Naive thymus-derived CD4-positive, alpha-beta T cell (primary cell): ENCODE results near the gene ALPI. TPM values are rescaled to one million over a fixed set of nuclear protein-coding genes. Genes with fewer than 3 reads are reported as not detected.
"Not testable (repeated sequence)": the region's sequence is repeated elsewhere in the genome, so short reads cannot be mapped to it uniquely, and the experiment has no call there.

Experiments used
- ATAC-seq: fragments of 150-1000 bp; cut with Tn5 transposase; 2 replicates; pipeline ENCODE4 v1.10.0; 2021; ENCODE audit warnings: mild to moderate bottlenecking, moderate library complexity
- CTCF ChIA-PET: fragments of 350-600 bp; sonication (Branson Sonifier 250); formaldehyde crosslinking; loops from one replicate; lab custom pipeline; 2021; ENCODE audit warnings: antibody characterized with exemption; lab: Charles Lee
- POLR2A ChIA-PET: fragments of 350-600 bp; sonication (Branson Sonifier 250); formaldehyde crosslinking; loops from one replicate; lab custom pipeline; 2021; ENCODE audit warnings: antibody characterized with exemption, inconsistent platforms; lab: Charles Lee
- DNase-seq, 9 donors: peaks; one replicate each; pipeline versions ENCODE4 v3.0.0 to v3.0.0-alpha.2; 2020 to 2022; ENCODE audit warnings: mixed read lengths in 1 of 9
- H3K27ac ChIP-seq: one replicate; pipeline ENCODE4 v1.7.0; 2013; ENCODE audit warnings: mild to moderate bottlenecking, low read depth, low read length, moderate library complexity
- H3K27me3 ChIP-seq, 2 donors: one replicate each; pipeline ENCODE4 v1.7.0; 2013; ENCODE audit warnings: low read length in 2 of 2, mild to moderate bottlenecking in 2 of 2, moderate library complexity in 2 of 2; ENCODE audit not compliant: control insufficient read depth in 2 of 2, insufficient read depth in 2 of 2
- H3K36me3 ChIP-seq, 3 experiments: 1 replicate in 2 of 3; 2 replicates in 1 of 3; pipeline ENCODE4 v1.7.0; 2013; ENCODE audit warnings: low read length in 3 of 3, mild to moderate bottlenecking in 3 of 3, moderate library complexity in 1 of 3; ENCODE audit not compliant: insufficient read depth in 3 of 3, control insufficient read depth in 2 of 3
- H3K4me1 ChIP-seq, 2 donors: one replicate each; pipeline ENCODE4 v1.7.0; 2013; ENCODE audit warnings: low read length in 2 of 2, mild to moderate bottlenecking in 2 of 2, moderate library complexity in 1 of 2; ENCODE audit not compliant: control insufficient read depth in 2 of 2, insufficient read depth in 2 of 2
- H3K4me3 ChIP-seq: 2 replicates; pipeline ENCODE4 v1.7.0; 2013; ENCODE audit warnings: mild to moderate bottlenecking, low read length
- H3K9me3 ChIP-seq, 3 experiments: 1 replicate in 2 of 3; 2 replicates in 1 of 3; pipeline ENCODE4 v1.7.0; 2013; ENCODE audit warnings: low read length in 3 of 3; ENCODE audit not compliant: control insufficient read depth in 2 of 3
- H3K27ac Mint-ChIP-seq, 9 donors: one replicate each; pipeline ENCODE4 v1.8.0; 2020 to 2022; ENCODE audit warnings: mixed read lengths in 9 of 9, mild to moderate bottlenecking in 8 of 9, moderate library complexity in 5 of 9, inconsistent platforms in 2 of 9
- H3K27me3 Mint-ChIP-seq, 5 donors: one replicate each; pipeline ENCODE4 v1.8.0; 2021 to 2022; ENCODE audit warnings: mixed read lengths in 5 of 5, mild to moderate bottlenecking in 1 of 5
- H3K36me3 Mint-ChIP-seq, 5 donors: one replicate each; pipeline ENCODE4 v1.8.0; 2020 to 2022; ENCODE audit warnings: mixed read lengths in 5 of 5, mild to moderate bottlenecking in 3 of 5, inconsistent platforms in 1 of 5
- H3K4me1 Mint-ChIP-seq, 7 donors: one replicate each; pipeline ENCODE4 v1.8.0; 2020 to 2022; ENCODE audit warnings: mixed read lengths in 7 of 7, mild to moderate bottlenecking in 3 of 7, inconsistent platforms in 1 of 7
- H3K4me3 Mint-ChIP-seq, 10 donors: one replicate each; pipeline ENCODE4 v1.8.0; 2020 to 2022; ENCODE audit warnings: mild to moderate bottlenecking in 10 of 10, mixed read lengths in 10 of 10, moderate library complexity in 6 of 10, inconsistent platforms in 2 of 10
- H3K9me3 Mint-ChIP-seq, 11 donors: one replicate each; pipeline ENCODE4 v1.8.0; 2020 to 2022; ENCODE audit warnings: mixed read lengths in 11 of 11, mild to moderate bottlenecking in 4 of 11, inconsistent platforms in 1 of 11, moderate library complexity in 1 of 11
- intact Hi-C, 2 donors: fragments of 100-400 bp; cut with micrococcal nuclease; formaldehyde crosslinking; loops; one replicate each; pipeline ENCODE4 v1.15.1; 2023
- polyA plus RNA-seq, 2 donors: library from polyadenylated mRNA; unstranded; fragments of 300-500 nt; fragmentation: Illumina TruSeq; gene quantifications; one replicate each; pipeline ENCODE4 v1.2.3, GENCODE V29; 2021
- total RNA-seq, 6 experiments: library from RNA in 5 of 6; stranded (reverse) in 5 of 6; gene quantifications; 1 replicate in 5 of 6; 2 replicates in 1 of 6; pipeline ENCODE4 v1.2.3 and lab custom pipeline; 2021 to 2026

Gene ALPI
- total and polyA plus RNA-seq, 7 experiments from 2014 or later: not detected

DNA sequence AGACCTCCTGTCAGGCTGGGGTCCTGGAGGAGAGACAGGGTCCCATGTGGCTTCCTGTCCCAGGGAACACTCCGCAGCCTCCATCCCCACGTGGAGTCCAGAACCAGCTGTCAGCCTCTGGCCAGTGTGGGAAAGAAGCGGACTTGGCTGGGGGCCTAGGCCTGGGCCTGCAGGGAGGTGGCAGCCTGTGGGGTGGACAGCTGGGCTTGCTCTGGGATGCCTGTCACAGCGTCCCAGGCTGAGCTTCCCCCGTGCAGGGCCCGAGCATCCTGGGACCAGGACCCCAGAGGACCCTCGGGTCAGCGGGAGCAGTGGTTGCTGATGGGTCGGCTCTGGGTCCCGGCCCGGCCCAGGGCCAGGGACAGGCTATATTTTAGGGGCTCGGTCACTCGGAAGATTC is 13.5 kb upstream of the ALPI start:
- H3K9me3 ChIP-seq, H3K27ac ChIP-seq, H3K4me3 Mint-ChIP-seq, H3K27me3 Mint-ChIP-seq, H3K36me3 Mint-ChIP-seq, POLR2A ChIA-PET, H3K9me3 Mint-ChIP-seq, DNase-seq, H3K27me3 ChIP-seq, H3K4me3 ChIP-seq, ATAC-seq, H3K4me1 ChIP-seq, H3K36me3 ChIP-seq, H3K27ac Mint-ChIP-seq: not testable (repeated sequence)
- H3K4me1 Mint-ChIP-seq: peaks cover 0 to 12% (median 3%) of the 10 kb centered on the region in 7 donors
- intact Hi-C loops: loop anchor here (5.0 to 10.0 kb wide), 4 partner anchors 82 to 515 kb away; partner anchors contain the start of genes CHRND (in 1 of the 2), NPPC (in 1 of the 2) and PRSS56 (in 1 of the 2)
- CTCF ChIA-PET: interaction anchor here (0.7 kb wide), 1 partner anchor 536 kb away, joined by 3 read pairs; no protein-coding TSS in a partner anchor

DNA sequence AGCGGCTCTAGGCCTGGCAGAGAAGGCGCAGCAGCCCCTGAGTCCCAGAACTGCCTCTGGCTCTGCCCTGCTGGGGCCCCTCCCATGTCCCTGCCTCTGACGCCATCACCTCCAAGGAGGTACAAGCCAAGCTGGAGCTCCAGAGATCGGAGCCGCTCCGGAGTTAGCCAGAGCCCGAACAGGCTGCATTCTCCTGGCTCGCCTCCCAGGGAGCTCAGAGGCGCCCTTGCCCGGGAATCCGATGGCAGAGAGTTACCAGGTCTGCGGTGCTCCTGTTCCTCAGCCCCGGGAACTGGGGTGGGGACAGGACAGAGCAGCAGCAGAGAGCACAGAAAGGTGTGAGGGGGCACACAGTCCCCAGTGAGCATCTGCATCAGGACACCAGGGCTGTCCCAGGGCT is 12.9 kb upstream of the ALPI start:
- POLR2A ChIA-PET, H3K27me3 Mint-ChIP-seq, H3K27me3 ChIP-seq, H3K36me3 Mint-ChIP-seq, H3K4me1 ChIP-seq, CTCF ChIA-PET, H3K27ac Mint-ChIP-seq, H3K27ac ChIP-seq, H3K4me3 Mint-ChIP-seq, H3K4me3 ChIP-seq, DNase-seq, H3K9me3 Mint-ChIP-seq, ATAC-seq, H3K36me3 ChIP-seq, H3K9me3 ChIP-seq: not testable (repeated sequence)
- intact Hi-C loops: loop anchor here (5.0 to 10.0 kb wide), 4 partner anchors 82 to 516 kb away; partner anchors contain the start of genes CHRND (in 1 of the 2), NPPC (in 1 of the 2) and PRSS56 (in 1 of the 2)
- H3K4me1 Mint-ChIP-seq: peaks cover 0 to 12% (median 3%) of the 10 kb centered on the region in 7 donors

DNA sequence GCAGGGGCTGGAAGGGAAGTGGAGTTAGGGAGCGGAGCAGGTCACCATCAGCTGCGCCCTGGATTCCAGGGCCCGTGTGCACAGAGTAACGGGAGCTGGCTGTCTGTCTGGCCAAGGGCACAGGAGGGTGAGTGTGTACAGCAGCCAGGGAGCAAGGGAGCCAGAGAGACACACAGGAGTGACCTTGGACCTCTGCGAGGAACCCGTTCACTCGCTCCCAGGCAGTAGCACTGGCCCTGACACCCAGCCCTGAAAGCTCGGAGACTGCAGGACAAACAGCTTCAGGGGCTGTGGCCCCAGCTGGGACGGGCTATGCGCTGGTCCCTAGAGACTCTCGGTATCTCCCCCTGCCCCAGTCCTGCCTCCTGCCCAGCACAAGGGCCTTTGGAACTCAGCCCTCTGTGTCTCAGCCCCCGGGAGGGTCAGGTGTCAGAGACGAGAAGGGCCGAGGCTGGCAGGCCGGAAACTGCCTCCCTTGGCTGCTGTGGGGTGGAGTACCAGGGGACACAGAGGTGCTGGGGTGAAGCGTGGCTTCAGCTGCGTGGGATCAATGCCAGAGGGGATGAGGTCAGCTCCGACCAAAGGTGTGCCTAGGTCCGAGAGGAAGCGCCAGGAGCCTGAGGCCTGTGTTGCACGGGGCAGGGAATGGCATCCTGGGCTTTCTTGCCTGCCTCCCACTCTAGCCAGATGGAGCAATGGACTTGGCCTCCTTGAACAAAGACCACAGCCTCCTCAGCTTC is 12.1 kb upstream of the ALPI start:
- H3K27me3 ChIP-seq, H3K4me3 ChIP-seq, H3K9me3 ChIP-seq, POLR2A ChIA-PET, CTCF ChIA-PET, H3K9me3 Mint-ChIP-seq, H3K27me3 Mint-ChIP-seq, H3K36me3 Mint-ChIP-seq, H3K27ac Mint-ChIP-seq, H3K4me1 ChIP-seq, H3K4me3 Mint-ChIP-seq, ATAC-seq, H3K36me3 ChIP-seq, H3K27ac ChIP-seq, DNase-seq: not testable (repeated sequence)
- intact Hi-C loops: loop anchor here (1.0 to 10.0 kb wide), 5 partner anchors 81 to 538 kb away; partner anchors contain the start of genes CHRND (in 1 of the 2), NPPC (in 1 of the 2) and PRSS56 (in 1 of the 2)
- H3K4me1 Mint-ChIP-seq: peaks cover 0 to 12% (median 3%) of the 10 kb centered on the region in 7 donors

DNA sequence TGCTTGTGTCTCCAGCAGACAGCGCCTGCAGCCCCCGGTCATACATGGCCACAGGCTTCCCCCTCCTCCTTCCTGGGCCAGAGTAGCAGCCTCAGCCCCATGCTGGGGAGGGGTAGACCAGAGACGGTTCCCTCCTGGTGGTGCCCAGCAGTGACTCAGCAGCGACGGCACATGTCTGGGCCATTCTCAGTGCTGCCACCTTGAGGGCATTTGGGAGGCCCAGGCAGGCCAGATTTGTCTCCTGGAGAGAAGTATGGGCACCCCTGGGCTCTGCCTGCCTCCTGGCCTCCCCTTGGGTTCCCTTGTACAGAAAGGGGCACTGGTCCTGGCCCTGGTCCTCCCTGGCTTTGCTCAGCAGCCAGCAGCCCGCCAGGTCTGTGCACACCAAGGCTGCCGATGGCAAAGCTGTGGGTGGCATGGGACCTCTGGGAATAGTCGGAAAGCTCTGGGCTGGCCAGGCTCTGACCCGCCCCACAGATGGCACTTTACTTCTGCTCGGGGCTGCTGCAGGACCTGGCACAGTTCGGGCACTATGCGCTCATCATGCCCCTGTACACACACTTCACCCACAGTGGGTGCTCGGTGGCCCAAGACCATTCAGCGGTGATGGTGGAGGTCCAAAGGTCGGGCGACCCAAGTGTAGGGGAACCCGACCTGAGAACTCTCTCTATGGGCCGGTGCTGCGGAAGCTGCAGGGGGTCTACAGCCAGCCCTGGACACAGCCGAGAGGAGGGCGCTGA is 11.4 kb upstream of the ALPI start:
- intact Hi-C loops: loop anchor here (1.0 to 10.0 kb wide), 5 partner anchors 80 to 538 kb away; partner anchors contain the start of genes CHRND (in 1 of the 2), NPPC (in 1 of the 2) and PRSS56 (in 1 of the 2)
- DNase-seq (peak in 8 of 9 donors; percentile 17 to 68 (median 35)), ATAC-seq (peak; percentile 47)
- Mint-ChIP-seq H3K4me3 (no peak overlapping the region), H3K27ac (no peak overlapping the region), H3K27me3 (peaks cover 0 to 3% (median 0%) of the 10 kb centered on the region in 5 donors), H3K4me1 (peaks cover 0 to 12% (median 3%) of the 10 kb centered on the region in 7 donors), H3K9me3 (no peaks in the 10 kb centered on the region), H3K36me3 (no peaks in the 10 kb centered on the region)
- Histone ChIP-seq H3K27me3 (no peaks in the 10 kb centered on the region), H3K36me3 (no peaks in the 10 kb centered on the region), H3K4me3 (no peak overlapping the region), H3K27ac (no peak overlapping the region), H3K4me1 (no peaks in the 10 kb centered on the region), H3K9me3 (no peaks in the 10 kb centered on the region)
- ChIA-PET POLR2A (no interaction called here), CTCF (no interaction called here)

DNA sequence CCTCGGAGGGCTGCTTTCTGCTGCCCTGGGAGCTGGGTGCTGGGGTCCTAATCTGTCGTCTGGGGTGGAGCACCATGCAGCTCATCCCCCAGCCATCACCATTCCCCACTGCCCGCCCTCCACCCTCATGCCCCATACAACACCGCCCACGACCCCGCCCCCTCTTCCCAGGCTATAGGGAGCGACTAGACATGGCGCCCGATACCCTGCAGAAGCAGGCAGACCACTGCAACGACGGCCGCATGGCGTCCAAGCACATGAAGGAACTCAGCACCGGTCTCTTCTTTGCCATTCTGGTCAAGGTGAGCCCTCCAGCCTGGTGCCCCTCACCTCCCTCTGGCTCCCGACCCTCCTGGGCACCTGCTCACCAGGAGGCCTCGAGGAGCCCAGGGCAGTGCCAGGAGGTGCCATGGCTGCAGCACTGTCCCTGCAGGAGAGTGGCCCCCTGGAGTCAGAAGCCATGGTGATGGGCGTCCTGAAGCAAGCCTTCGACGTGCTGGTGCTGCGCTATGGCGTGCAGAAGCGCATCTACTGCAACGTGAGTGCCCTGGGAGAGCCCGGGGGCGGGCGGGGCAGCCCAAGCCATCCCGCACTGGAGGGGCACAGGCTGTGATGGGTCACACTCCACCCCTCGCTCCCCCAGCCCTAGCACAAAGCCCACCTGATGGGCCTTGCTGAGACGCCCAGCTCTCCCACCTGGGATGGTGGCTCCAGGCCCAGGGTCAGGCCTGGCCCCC is 10.6 kb upstream of the ALPI start:
- H3K36me3 ChIP-seq, ATAC-seq, H3K4me1 Mint-ChIP-seq, H3K4me1 ChIP-seq, H3K9me3 ChIP-seq, H3K27me3 ChIP-seq, H3K27me3 Mint-ChIP-seq, CTCF ChIA-PET, H3K27ac ChIP-seq, H3K27ac Mint-ChIP-seq, H3K9me3 Mint-ChIP-seq, H3K4me3 Mint-ChIP-seq, H3K36me3 Mint-ChIP-seq, POLR2A ChIA-PET, H3K4me3 ChIP-seq: not testable (repeated sequence)
- intact Hi-C loops: loop anchor here in 1 of 2 donors (10.0 kb wide), 1 partner anchor 79 kb away; the partner anchor contains the start of genes CHRND and PRSS56
- peak in 1 of 9 donors; percentile 20 for DNase-seq

DNA sequence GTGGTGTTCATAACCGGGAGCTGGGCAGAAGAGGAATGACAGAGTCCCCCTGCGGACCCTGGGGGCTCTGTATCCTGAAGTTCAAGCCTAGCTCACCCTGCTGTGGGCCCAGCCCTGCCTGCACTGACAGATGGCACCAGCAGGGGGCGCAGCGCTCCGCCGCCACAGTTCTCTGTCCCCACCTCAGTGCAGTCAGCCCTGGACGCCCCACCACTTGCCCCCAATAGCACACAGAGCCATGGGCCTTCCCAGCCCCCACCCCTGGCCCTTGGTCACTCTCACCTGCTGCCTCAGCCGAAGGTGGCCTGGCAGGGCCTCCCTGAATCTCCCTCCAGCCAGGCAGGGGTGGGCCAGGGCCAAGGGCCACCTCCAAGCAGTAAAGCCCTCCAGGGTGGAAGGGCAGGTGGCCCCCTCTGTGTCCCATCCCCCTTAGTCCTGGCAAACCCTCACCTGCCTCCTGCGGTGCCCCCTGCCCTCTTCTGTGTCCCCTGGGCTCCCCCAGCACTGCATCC is 9.6 kb upstream of the ALPI start:
- H3K9me3 ChIP-seq, H3K27ac ChIP-seq, H3K4me1 ChIP-seq, H3K27me3 Mint-ChIP-seq, CTCF ChIA-PET, H3K9me3 Mint-ChIP-seq, H3K36me3 ChIP-seq, H3K27ac Mint-ChIP-seq, H3K36me3 Mint-ChIP-seq, H3K4me3 Mint-ChIP-seq, ATAC-seq, H3K4me3 ChIP-seq, H3K4me1 Mint-ChIP-seq, H3K27me3 ChIP-seq, POLR2A ChIA-PET: not testable (repeated sequence)
- intact Hi-C loops: loop anchor here (2.0 to 10.0 kb wide), 2 partner anchors 76 to 78 kb away; partner anchors contain the start of genes CHRND (in 1 of the 2) and PRSS56 (in 1 of the 2)
- DNase-seq: peak in 1 of 9 donors; percentile 22
